ENCODE measurements around the gene SETSIP. TPM values are rescaled to one million over a fixed set of nuclear protein-coding genes. Genes with fewer than 3 reads are reported as not detected.
"Not testable (repeated sequence)": the region's sequence is repeated elsewhere in the genome, so short reads cannot be mapped to it uniquely, and the experiment has no call there.

SETSIP gene
- total RNA-seq, 1 donor from 2014 or later, result not detected

DNA sequence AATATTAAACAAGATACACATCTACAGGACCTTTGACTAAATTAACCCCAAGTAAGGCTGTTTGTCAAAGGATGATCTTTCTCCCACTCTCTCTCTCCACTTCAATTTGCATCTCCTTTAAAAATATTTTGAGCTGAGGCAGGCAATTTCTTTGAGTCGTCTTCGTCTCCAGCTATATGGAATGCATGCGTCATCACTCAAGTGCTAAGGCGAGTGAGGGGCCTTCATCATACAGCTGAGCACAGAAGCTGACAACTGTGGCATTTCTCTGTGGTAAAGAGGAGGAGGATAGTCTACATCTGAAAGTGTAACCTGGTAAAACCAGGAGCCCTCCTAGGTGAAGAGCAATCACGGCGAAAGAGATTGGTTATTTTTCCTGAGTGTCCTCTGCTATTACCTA, 37.8 kb downstream of the SETSIP start:
- intact Hi-C loops (cut with DNase I), result no loop called here
- Histone ChIP-seq H3K36me3 (no peaks in the 10 kb centered on the region), H3K4me3 (no peak overlapping the region), H3K4me1 (no peaks in the 10 kb centered on the region), H3K27ac (no peak overlapping the region), H3K27me3 (no peaks in the 10 kb centered on the region), H3K9me3 (no peaks in the 10 kb centered on the region)
- DNase-seq (no peak), ATAC-seq (no peak)
- TF ChIP-seq, protein P1, sequence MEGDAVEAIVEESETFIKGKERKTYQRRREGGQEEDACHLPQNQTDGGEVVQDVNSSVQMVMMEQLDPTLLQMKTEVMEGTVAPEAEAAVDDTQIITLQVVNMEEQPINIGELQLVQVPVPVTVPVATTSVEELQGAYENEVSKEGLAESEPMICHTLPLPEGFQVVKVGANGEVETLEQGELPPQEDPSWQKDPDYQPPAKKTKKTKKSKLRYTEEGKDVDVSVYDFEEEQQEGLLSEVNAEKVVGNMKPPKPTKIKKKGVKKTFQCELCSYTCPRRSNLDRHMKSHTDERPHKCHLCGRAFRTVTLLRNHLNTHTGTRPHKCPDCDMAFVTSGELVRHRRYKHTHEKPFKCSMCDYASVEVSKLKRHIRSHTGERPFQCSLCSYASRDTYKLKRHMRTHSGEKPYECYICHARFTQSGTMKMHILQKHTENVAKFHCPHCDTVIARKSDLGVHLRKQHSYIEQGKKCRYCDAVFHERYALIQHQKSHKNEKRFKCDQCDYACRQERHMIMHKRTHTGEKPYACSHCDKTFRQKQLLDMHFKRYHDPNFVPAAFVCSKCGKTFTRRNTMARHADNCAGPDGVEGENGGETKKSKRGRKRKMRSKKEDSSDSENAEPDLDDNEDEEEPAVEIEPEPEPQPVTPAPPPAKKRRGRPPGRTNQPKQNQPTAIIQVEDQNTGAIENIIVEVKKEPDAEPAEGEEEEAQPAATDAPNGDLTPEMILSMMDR (IDR thresholded peaks at IDR 0.05), result no peak

DNA sequence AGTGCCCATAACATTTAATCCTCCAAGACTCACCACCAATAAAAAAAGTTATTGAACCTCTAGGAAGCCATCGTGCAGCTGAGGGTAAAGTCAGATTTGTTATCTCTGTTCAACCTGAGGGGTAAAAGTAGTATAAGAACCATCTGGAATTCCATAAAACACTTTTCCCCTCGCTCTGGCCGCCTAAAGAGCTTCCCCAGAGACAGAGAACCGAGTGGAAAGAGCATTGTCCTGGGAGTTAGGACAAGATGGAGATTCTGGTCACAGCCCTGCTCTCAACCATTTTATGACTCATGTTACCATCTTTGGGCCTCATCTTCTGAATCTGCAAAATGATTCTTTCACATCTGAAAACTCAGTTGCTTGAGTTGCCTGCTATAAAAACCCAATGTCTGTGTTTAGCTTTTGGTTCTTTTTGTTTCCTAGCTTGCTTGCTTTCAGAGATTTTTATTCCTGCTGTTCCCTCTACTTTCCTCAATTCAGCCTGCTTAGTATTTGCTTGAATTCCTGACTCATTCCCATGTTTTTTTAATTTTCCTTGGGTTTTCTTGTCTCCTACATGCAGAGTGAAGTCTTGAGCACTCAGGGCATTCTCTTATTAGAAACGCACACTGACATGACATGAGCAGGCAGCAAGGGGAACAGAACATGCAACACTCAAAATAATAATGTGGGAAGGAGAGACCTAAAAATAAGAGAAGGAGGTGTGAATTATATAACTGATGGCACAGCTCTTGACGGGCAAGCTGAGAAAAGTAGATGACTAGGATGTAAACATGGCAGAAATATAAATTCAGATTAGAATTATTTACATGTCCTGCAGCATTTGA, 43.7 kb downstream of the SETSIP start:
- intact Hi-C loops (cut with DNase I), result no loop called here
- Histone ChIP-seq H3K4me3 (no peak overlapping the region), H3K4me1 (peaks cover 6% of the 10 kb centered on the region), H3K36me3 (no peaks in the 10 kb centered on the region), H3K27me3 (peaks cover 17% of the 10 kb centered on the region), H3K27ac (peak overlapping the region; percentile 1), H3K9me3 (no peaks in the 10 kb centered on the region)
- DNase-seq (no peak), ATAC-seq (no peak)
- TF ChIP-seq, protein P1 (IDR thresholded peaks at IDR 0.05), result no peak

DNA sequence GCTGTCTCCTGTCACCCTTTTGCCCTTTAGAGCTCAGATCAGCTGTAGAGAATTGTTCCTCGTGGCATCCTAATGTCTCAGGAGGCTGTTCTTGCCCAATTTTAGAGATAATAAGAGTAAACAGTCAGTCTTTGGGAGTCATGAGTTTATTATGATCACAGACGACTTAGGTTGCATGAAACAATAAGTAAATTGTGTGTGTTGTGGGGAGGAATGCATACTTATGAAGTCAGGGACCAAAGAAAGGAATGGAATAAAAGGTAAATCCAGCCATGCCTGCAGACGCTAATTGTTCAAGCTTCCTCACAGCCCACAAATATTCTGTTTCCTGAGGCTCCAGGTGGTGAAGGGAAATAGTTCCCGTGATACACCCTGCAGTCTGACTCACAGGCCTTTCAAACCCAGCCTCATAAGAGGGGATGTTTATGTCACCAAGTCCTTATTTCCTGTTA, 44.5 kb downstream of the SETSIP start:
- ATAC-seq (no peak), DNase-seq (no peak)
- Histone ChIP-seq H3K9me3 (no peaks in the 10 kb centered on the region), H3K27me3 (peaks cover 17% of the 10 kb centered on the region), H3K4me3 (no peak overlapping the region), H3K4me1 (peaks cover 6% of the 10 kb centered on the region), H3K36me3 (no peaks in the 10 kb centered on the region), H3K27ac (peak overlapping the region; percentile 1)
- intact Hi-C loops (cut with DNase I), result no loop called here
- TF ChIP-seq, protein P1 (IDR thresholded peaks at IDR 0.05), result no peak

DNA sequence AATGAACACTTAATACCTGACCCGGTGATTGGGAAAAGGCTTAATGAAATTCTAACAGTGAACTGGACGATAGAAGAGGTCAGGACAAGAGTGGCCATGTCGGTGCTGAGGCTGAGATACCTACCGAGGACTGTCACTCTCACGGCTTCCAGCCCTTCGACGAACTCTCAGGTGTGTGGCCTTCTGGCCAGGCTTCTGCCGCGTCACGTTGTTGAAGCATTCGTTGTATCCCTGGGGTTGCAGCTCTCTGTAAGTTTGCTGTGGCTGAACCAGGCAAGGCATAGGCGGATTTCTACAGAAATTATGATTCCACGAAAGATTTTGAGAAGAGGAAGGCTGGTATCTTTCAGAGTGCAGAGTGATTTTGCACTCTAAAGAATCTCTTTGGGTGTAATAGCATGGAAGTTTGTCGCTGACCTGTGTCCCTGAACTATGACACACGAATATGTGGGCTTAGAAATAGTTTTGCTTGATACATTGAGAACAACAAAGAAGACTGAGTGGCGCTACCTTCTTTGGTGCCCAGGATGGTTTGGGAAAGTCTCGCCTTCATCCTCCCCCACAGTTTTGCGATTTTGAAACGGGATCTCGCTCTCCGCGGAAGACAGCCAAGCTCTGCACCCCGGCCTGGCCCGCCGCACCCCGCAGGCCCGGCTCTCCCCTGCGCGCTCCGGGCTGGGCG, 45.8 kb downstream of the SETSIP start:
- no peak overlapping the region for H3K27ac ChIP-seq
- ATAC-seq (no peak), DNase-seq (no peak)
- TF ChIP-seq, protein P1 (IDR thresholded peaks at IDR 0.05), result no peak
- H3K36me3 ChIP-seq, result no peaks in the 10 kb centered on the region
- H3K4me1 ChIP-seq, result peaks cover 6% of the 10 kb centered on the region
- no peaks in the 10 kb centered on the region for H3K9me3 ChIP-seq
- intact Hi-C loops (cut with DNase I), result no loop called here
- peaks cover 17% of the 10 kb centered on the region for H3K27me3 ChIP-seq
- peak overlapping the region; percentile 56 for H3K4me3 ChIP-seq

DNA sequence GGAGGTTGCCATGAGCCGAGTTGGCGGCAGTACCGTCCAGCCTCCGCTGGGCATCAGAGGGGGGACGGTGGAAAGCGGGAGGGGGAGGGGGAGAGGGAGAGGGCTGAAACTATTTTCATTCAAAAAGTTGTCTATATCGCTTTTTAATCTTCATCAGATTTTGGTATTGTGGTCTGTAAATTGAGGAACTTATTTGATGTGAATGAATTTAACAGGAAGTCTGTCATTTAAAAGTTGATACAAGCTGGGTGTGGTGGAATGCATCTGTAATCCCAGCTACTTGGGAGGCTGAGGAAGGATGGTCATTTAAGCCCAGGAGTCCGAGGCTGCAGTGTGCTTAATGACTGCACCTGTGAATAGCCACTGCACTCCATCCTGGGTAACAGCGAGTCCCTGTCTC, 48.4 kb downstream of the SETSIP start:
- no peaks in the 10 kb centered on the region for H3K36me3 ChIP-seq
- H3K27ac ChIP-seq, result no peak overlapping the region
- H3K27me3 ChIP-seq, result peaks cover 17% of the 10 kb centered on the region
- TF ChIP-seq, protein P1 (IDR thresholded peaks at IDR 0.05), result no peak
- intact Hi-C loops (cut with DNase I), result no loop called here
- peaks cover 6% of the 10 kb centered on the region for H3K4me1 ChIP-seq
- ATAC-seq, result no peak
- DNase-seq, result no peak
- H3K4me3 ChIP-seq, result no peak overlapping the region
- H3K9me3 ChIP-seq, result no peaks in the 10 kb centered on the region

DNA sequence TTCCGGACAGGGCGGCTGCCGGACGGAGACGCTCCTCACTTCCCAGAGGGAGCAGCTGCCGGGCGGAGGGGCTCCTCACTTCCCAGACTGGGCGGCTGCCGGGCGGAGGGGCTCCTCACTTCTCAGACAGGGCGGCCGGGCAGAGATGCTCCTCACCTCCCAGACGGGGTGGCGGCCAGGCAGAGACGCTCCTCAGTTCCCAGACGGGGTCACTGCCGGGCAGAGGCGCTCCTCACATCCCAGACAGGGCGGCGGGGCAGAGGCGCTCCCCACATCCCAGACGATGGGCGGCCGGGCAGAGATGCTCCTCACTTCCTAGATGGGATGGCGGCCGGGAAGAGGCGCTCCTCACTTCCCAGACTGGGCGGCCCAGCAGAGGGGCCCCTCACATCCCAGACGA, 49.2 kb downstream of the SETSIP start:
- H3K4me3 ChIP-seq; H3K36me3 ChIP-seq; ATAC-seq; intact Hi-C loops (cut with DNase I); H3K9me3 ChIP-seq; H3K27ac ChIP-seq; H3K4me1 ChIP-seq; DNase-seq: not testable (repeated sequence)
- peaks cover 17% of the 10 kb centered on the region for H3K27me3 ChIP-seq
